Cardiac muscle cell (in vitro differentiated cells and primary cell): Measurements from ENCODE around the gene CTNNA2. TPM values are rescaled to one million over a fixed set of nuclear protein-coding genes. Genes with fewer than 3 reads are reported as not detected.

ENCODE experiments used
- DNase-seq, 2 donors: peaks; one replicate each; pipeline versions ENCODE4 v3.0.0 to v3.0.0-alpha.2; 2010 to 2017; ENCODE audit warnings: low read depth in 1 of 2, low spot score in 1 of 2
- H3K27ac ChIP-seq: fragments of 200-600 bp; sonication (generic); 2 replicates; pipeline ENCODE4 v1.5.1; 2016
- H3K27me3 ChIP-seq: fragments of 200-600 bp; sonication (generic); 2 replicates; pipeline ENCODE4 v1.6.0; 2016; ENCODE audit warnings: control low read depth
- H3K36me3 ChIP-seq: fragments of 200-600 bp; sonication (generic); 2 replicates; pipeline ENCODE4 v1.5.1; 2016; ENCODE audit warnings: control low read depth
- H3K4me1 ChIP-seq: fragments of 200-600 bp; sonication (generic); 2 replicates; pipeline ENCODE4 v1.8.1; 2017; ENCODE audit warnings: low read depth, mild to moderate bottlenecking, mixed run types
- H3K4me3 ChIP-seq: fragments of 200-600 bp; sonication (generic); 2 replicates; pipeline ENCODE4 v1.5.1; 2016; ENCODE audit warnings: mild to moderate bottlenecking
- H3K9me3 ChIP-seq: fragments of 200-600 bp; sonication (generic); 2 replicates; pipeline ENCODE4 v1.5.1; 2017; ENCODE audit warnings: low read depth, mild to moderate bottlenecking, control low read depth
- CTCF ChIP-seq: IDR thresholded peaks from 2 replicates; pipeline ENCODE4 v1.5.1; 2012; ENCODE audit warnings: low read depth, mild to moderate bottlenecking, low read length
- polyA plus RNA-seq: library from polyadenylated mRNA; unstranded; fragments of >200 nt; fragmentation: Nextera tagmentation; extraction: Ambion mirVana; gene quantifications from 2 replicates; pipeline ENCODE4 v1.2.1, GENCODE V29; 2016
- total RNA-seq: library from RNA; depleted of rRNA; stranded (reverse); fragments of >200 nt; gene quantifications from 2 replicates; pipeline ENCODE4 v1.2.3, GENCODE V29; 2016

The CTNNA2 gene
- total and polyA plus RNA-seq, 2 experiments from 2014 or later = 7.4 to 17.4 TPM

- H3K4me3 ChIP-seq = no peak overlapping the region
- H3K4me1 ChIP-seq = no peaks in the 10 kb centered on the region
- H3K27me3 ChIP-seq = no peaks in the 10 kb centered on the region
- no peak for TF ChIP-seq CTCF
- no peaks in the 10 kb centered on the region for H3K9me3 ChIP-seq
- no peak for DNase-seq
- no peak overlapping the region for H3K27ac ChIP-seq
- H3K36me3 ChIP-seq = no peaks in the 10 kb centered on the region
These were observed 1061.1 kb downstream of the CTNNA2 start for GRCh38 chr2:80573950-80574349.

DNA sequence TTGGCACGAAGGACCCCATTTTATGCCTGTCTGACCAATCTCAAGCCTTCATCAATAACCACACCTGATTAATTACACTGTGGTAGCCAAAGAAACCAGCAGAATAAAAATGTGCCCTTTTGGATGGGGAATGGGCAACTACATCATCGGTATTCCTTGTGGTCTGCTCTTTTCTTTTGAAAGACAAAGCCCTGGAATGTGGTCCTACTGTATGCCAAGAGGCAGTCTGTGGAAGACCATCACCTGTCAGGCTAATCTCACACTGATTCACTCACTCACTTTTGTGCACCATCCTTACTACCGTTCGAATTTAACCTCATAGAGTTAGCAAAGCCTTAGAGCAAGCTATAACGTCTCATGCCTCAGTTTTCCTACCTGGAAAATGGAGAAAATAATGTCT, 1066.9 kb downstream of the CTNNA2 start:
- no peaks in the 10 kb centered on the region for H3K9me3 ChIP-seq
- no peak for TF ChIP-seq CTCF
- no peak overlapping the region for H3K4me3 ChIP-seq
- H3K27me3 ChIP-seq = no peaks in the 10 kb centered on the region
- no peak overlapping the region for H3K27ac ChIP-seq
- no peaks in the 10 kb centered on the region for H3K4me1 ChIP-seq
- H3K36me3 ChIP-seq = no peaks in the 10 kb centered on the region
- no peak for DNase-seq

DNA sequence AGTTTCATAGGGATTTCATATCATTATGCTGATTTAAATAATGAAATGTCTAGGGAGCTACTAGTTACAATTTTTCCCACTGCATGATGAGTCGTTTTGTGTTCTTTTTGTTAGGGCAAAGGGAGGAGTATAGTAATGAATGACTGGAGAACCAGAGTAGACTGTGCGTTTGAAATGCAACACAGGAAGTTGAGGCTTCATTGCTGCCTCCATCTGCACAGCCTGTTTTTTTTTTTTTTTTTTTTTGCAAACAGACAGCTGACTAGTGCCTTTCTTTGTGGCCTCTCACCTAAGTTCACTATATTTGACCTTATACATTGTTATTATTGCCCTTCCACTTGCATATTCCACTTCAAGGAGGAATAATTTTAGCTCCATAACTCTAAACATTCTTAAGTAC, 1078.4 kb downstream of the CTNNA2 start:
- Histone ChIP-seq H3K27me3 (no peaks in the 10 kb centered on the region), H3K36me3 (no peaks in the 10 kb centered on the region), H3K9me3 (no peaks in the 10 kb centered on the region), H3K4me1 (no peaks in the 10 kb centered on the region), H3K27ac (no peak overlapping the region), H3K4me3 (no peak overlapping the region)
- TF ChIP-seq CTCF = no peak
- DNase-seq = no peak

- no peak for TF ChIP-seq CTCF
- no peak overlapping the region for H3K4me3 ChIP-seq
- no peaks in the 10 kb centered on the region for H3K27me3 ChIP-seq
- no peaks in the 10 kb centered on the region for H3K4me1 ChIP-seq
- no peaks in the 10 kb centered on the region for H3K36me3 ChIP-seq
- H3K9me3 ChIP-seq = no peaks in the 10 kb centered on the region
- no peak for DNase-seq
- no peak overlapping the region for H3K27ac ChIP-seq
These were observed 1079.3 kb downstream of the CTNNA2 start for GRCh38 chr2:80592106-80592505.

DNA sequence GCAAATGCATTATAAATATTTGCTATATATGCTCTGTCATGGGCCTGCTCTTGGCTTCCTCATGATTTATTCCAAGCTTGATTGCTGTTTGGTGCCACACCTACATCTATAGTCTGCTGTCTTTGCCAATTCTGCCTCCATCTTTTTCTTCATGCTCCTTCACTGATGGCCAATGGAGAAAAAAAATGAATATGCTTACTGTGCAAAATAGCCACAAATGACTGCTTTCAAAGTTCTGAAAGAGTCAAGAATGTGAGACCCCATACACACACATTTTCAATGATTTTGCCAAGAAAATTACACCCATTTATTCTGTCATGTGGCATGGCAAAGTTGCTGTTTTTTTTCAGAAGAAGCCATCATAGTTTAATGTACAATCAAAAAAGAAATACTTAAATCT, 1097.3 kb downstream of the CTNNA2 start:
- Histone ChIP-seq H3K27me3 (no peaks in the 10 kb centered on the region), H3K9me3 (no peaks in the 10 kb centered on the region), H3K4me3 (no peak overlapping the region), H3K4me1 (no peaks in the 10 kb centered on the region), H3K36me3 (no peaks in the 10 kb centered on the region), H3K27ac (no peak overlapping the region)
- no peak for TF ChIP-seq CTCF
- no peak for DNase-seq

DNA sequence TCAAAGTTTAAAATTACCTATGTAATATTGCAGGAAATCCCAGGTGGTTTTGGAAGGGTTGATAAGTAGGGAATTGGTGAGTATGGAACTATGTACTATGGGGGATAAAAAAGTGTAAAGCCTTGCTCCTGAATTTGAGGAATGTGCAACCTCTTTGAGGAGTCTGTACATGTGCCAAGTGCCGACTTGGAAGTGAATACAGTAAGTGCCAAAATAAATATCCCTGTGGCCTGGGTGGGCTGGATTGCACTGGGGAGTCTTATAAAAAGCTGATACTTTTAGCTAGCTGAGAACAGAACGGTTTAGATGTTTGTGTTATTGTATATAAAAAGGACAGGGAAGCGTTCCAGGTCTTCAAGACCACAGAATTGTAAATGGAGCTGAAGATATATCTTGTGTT, 1108.8 kb downstream of the CTNNA2 start:
- no peak for TF ChIP-seq CTCF
- Histone ChIP-seq H3K4me3 (no peak overlapping the region), H3K4me1 (no peaks in the 10 kb centered on the region), H3K36me3 (no peaks in the 10 kb centered on the region), H3K27me3 (no peaks in the 10 kb centered on the region), H3K9me3 (no peaks in the 10 kb centered on the region), H3K27ac (no peak overlapping the region)
- DNase-seq = no peak
